Lower leg skin (tissue), 4 donors: ENCODE data around the gene THBS4. TPM values are rescaled to one million over a fixed set of nuclear protein-coding genes. Genes with fewer than 3 reads are reported as not detected.

Experiments
- DNase-seq, 2 donors: peaks; one replicate each; pipeline ENCODE4 v3.0.0-alpha.2; 2019; ENCODE audit warnings: low spot score in 2 of 2
- H3K4me3 ChIP-seq: fragments of 200-600 bp; sonication (generic); 2 replicates; pipeline ENCODE4 v1.5.1; 2017; ENCODE audit warnings: mild to moderate bottlenecking, low read depth; ENCODE audit not compliant: poor library complexity, severe bottlenecking
- CTCF ChIP-seq, 3 donors: fragments of 450-650 bp; IDR thresholded peaks; one replicate each; pipeline ENCODE4 v1.5.1; 2016; ENCODE audit warnings: antibody characterized with exemption in 3 of 3, mild to moderate bottlenecking in 3 of 3, moderate library complexity in 2 of 3
- POLR2A ChIP-seq, 2 donors: fragments of 450-650 bp; IDR thresholded peaks; one replicate each; pipeline ENCODE4 v1.6.1; 2016 to 2017; ENCODE audit warnings: antibody characterized with exemption in 2 of 2, mild to moderate bottlenecking in 1 of 2, moderate library complexity in 1 of 2
- WGBS, 2 donors: methylation state at CpG; one replicate each; pipeline ENCODE4 v1.1.5; 2018; 5-methylcytosine and 5-hydroxymethylcytosine counted together
- intact Hi-C: fragments of 100-400 bp; cut with DNase I; formaldehyde crosslinking; loops from one replicate; pipeline ENCODE4 v1.15.0; 2023; ENCODE audit warnings: low total_unique reads
- total RNA-seq, 4 donors: library from RNA; depleted of rRNA; stranded (reverse); fragments of >200 nt; gene quantifications; one replicate each; pipeline ENCODE4 v1.1.0, GENCODE V29; 2016

THBS4 gene
- total RNA-seq, 4 donors from 2014 or later: 0.08 to 2.0 (median 0.51) TPM

GRCh38 chr5:80060966-80061365 is 25.8 kb downstream of the THBS4 start:
- WGBS, 2 donors: 59 to 63% methylated on average over 4 of the region's 4 CpGs
- TF ChIP-seq CTCF (IDR thresholded peaks at IDR 0.05): no peak
- TF ChIP-seq POLR2A (IDR thresholded peaks at IDR 0.05): no peak
- no peak for DNase-seq
- intact Hi-C loops: no loop called here
- no peak overlapping the region for H3K4me3 ChIP-seq

DNA sequence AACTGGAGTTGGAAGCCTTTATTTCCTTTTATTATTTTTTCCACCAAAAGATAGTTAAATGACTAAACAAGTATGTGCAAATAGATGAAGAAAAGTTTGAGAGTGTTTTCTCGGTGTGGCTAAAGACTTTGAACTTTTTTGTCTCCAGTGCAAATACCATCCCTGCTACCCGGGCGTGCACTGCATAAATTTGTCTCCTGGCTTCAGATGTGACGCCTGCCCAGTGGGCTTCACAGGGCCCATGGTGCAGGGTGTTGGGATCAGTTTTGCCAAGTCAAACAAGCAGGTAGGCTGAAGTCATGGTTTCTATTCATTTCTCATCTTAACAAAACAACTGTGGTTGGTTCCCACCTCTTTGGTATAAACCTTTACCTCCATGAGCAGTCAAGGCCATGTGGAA is 26.4 kb downstream of the THBS4 start:
- WGBS, 2 donors: 89 to 93% methylated on average over 4 of the region's 4 CpGs
- no peak overlapping the region for H3K4me3 ChIP-seq
- TF ChIP-seq CTCF (IDR thresholded peaks at IDR 0.05): no peak
- TF ChIP-seq POLR2A (IDR thresholded peaks at IDR 0.05): no peak
- no peak for DNase-seq
- intact Hi-C loops: no loop called here

DNA sequence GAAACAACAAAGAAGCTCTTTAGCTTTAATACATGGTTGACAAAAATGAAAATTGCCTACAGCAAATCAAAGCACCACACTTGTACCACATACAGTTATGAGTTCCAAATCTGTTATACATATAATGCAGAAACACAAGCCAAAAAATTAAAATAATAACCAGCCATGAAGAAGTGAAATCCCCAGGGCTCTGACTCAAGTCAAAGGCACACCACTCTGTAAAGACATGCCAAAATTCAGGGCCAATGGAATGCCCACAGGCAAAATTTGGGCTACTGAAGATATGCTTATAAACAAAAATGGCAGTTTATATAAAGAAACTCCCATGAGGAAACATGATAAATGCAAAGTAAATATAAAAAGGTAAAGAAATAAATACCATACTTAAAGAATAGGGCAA is 29.0 kb downstream of the THBS4 start:
- intact Hi-C loops: no loop called here
- no peak for DNase-seq
- no peak for TF ChIP-seq CTCF (IDR thresholded peaks at IDR 0.05)
- TF ChIP-seq POLR2A (IDR thresholded peaks at IDR 0.05): no peak
- H3K4me3 ChIP-seq: no peak overlapping the region

- WGBS, 2 donors: 78 to 90% methylated on average over 2 of the region's 2 CpGs
- no peak overlapping the region for H3K4me3 ChIP-seq
- no peak for DNase-seq
- TF ChIP-seq POLR2A (IDR thresholded peaks at IDR 0.05): no peak
- no peak for TF ChIP-seq CTCF (IDR thresholded peaks at IDR 0.05)
- intact Hi-C loops: no loop called here
Observed at GRCh38 chr5:80067016-80067415, 31.9 kb downstream of the THBS4 start.

GRCh38 chr5:80067531-80068245 is 32.5 kb downstream of the THBS4 start:
- H3K4me3 ChIP-seq: no peak overlapping the region
- TF ChIP-seq CTCF (IDR thresholded peaks at IDR 0.05) (no peak), POLR2A (IDR thresholded peaks at IDR 0.05) (no peak)
- DNase-seq: no peak
- intact Hi-C loops: no loop called here
- WGBS, 2 donors: 94 to 95% methylated on average over 8 of the region's 8 CpGs

DNA sequence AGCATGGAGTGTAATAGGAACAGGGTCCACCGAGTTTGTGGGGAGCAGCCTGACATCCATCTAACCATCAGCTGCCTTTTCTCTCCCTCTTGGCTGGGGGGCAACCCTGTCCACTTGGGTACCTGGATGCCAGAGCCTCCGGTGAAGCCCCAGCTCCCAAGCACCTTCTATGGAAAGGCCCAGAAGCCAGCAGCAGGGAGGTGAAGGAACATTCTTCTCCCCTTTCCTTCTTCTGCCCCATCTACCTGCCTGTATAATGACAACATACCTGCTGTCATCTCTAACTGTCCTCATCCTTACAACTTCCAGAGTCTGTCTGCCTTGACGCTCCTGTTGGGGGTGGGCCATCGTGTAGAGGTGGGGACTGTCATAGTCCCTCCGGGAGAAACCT is 33.1 kb downstream of the THBS4 start:
- no peak for DNase-seq
- no peak overlapping the region for H3K4me3 ChIP-seq
- WGBS, 2 donors: 96 to 98% methylated on average over 5 of the region's 5 CpGs
- TF ChIP-seq POLR2A (IDR thresholded peaks at IDR 0.05) (no peak), CTCF (IDR thresholded peaks at IDR 0.05) (no peak)
- intact Hi-C loops: no loop called here
